ENCODE measurements around the gene ASIP. TPM values are rescaled to one million over a fixed set of nuclear protein-coding genes. Genes with fewer than 3 reads are reported as not detected.
A peak's percentile ranks its signal among the peaks of the same experiment; 100 is the strongest.

ASIP gene
- total RNA-seq, 1 donor from 2014 or later: not detected

GRCh38 chr20:34301587-34302311 is 60.5 kb downstream of the ASIP start:
- DNase-seq (ENCODE audit: low read depth): no peak
- no peak for TF ChIP-seq CTCF (conservative IDR thresholded peaks at IDR 0.05; ENCODE audit: low read depth, low read length)
- peak overlapping the region; percentile 96 for H3K4me3 ChIP-seq (ENCODE audit: low read depth, low read length)

- peak overlapping the region; percentile 96 for H3K4me3 ChIP-seq (ENCODE audit: low read depth, low read length)
- DNase-seq (ENCODE audit: low read depth): no peak
- peak; percentile 14 for TF ChIP-seq CTCF (conservative IDR thresholded peaks at IDR 0.05; ENCODE audit: low read depth, low read length)
Measured at GRCh38 chr20:34302312-34302722, 61.1 kb downstream of the ASIP start.

GRCh38 chr20:34302723-34303533 is 61.7 kb downstream of the ASIP start, which contains the start of gene AHCY:
AHCY (minus strand) TSS chr20:34303355; CDS start chr20:34303270, 85 bp downstream.
- TF ChIP-seq CTCF (conservative IDR thresholded peaks at IDR 0.05; ENCODE audit: low read depth, low read length): no peak
- DNase-seq (ENCODE audit: low read depth): peak; percentile 80

GRCh38 chr20:34305333-34306230 is 64.4 kb downstream of the ASIP start:
- no peak for DNase-seq (ENCODE audit: low read depth)
- no peak overlapping the region for H3K4me3 ChIP-seq (ENCODE audit: low read depth, low read length)
- no peak for TF ChIP-seq CTCF (conservative IDR thresholded peaks at IDR 0.05; ENCODE audit: low read depth, low read length)

More at GRCh38 chr20:34302723-34303533, 61.7 kb downstream of the ASIP start, which contains the start of gene AHCY:
- peak within 1 kb of the TSS; percentile 96 for H3K4me3 ChIP-seq (ENCODE audit: low read depth, low read length)

GRCh38 chr20:34309691-34310090 is 68.5 kb downstream of the ASIP start:
- no peak for DNase-seq (ENCODE audit: low read depth)
- no peak overlapping the region for H3K4me3 ChIP-seq (ENCODE audit: low read depth, low read length)
- TF ChIP-seq CTCF (conservative IDR thresholded peaks at IDR 0.05; ENCODE audit: low read depth, low read length): no peak

GRCh38 chr20:34310481-34311117 is 69.4 kb downstream of the ASIP start:
- H3K4me3 ChIP-seq (ENCODE audit: low read depth, low read length): no peak overlapping the region
- TF ChIP-seq CTCF (conservative IDR thresholded peaks at IDR 0.05; ENCODE audit: low read depth, low read length): no peak
- no peak for DNase-seq (ENCODE audit: low read depth)
